DMS53 treated with DMSO at 0.1 percent for 48 hours (cell line): ENCODE results near the gene CDH20.

Experiments used
- DNase-seq: peaks from one replicate; lab custom pipeline; 2025; ENCODE audit not compliant: unreplicated experiment; lab: John Stamatoyannopoulos, UW

The CDH20 gene

GRCh38 chr18:61572084-61572655 lies 238.9 kb downstream of the CDH20 start:
- no peak for DNase-seq

GRCh38 chr18:61572871-61573270 lies 239.6 kb downstream of the CDH20 start:
- DNase-seq = no peak

DNA sequence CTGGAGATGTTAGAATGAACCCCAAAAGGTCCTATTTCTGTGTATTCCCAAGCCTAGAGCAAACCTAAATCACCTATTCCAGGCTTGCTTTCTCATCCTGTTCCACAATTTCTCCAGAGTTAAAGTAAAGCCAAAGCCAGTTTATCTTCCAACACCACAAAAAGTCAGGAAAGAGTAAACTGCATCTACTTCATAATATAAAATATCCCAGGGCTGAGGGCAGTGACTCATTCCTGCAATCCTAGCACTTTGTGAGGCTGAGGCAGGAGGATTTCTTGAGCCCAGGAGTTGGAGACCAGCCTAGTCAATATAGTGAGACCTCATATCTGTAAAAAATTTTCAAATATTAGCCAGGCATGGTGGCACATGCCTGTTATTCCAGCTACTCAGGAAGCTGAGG lies 241.4 kb downstream of the CDH20 start:
- DNase-seq = no peak

- DNase-seq = no peak
These were observed 242.2 kb downstream of the CDH20 start for GRCh38 chr18:61575419-61575818.

DNA sequence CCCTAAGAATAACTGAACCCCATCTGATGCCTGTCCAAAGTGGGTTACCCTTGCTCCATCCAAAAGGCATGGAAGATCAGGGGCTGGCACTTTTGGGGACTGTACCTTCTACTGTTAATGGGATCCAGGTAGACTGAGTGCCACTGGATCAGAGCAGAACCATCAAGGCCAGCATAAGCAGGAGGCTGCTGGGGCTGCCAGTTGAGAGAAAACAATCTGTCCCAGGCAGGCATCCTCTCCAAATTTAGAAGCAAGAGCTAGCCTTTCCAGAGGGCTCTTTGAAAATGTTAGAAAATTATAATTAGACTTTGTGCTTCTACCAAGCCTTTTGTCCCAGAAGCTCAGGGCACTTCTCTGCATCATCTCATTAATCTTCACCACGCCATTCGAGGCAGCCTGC lies 245.6 kb downstream of the CDH20 start:
- DNase-seq = no peak

DNA sequence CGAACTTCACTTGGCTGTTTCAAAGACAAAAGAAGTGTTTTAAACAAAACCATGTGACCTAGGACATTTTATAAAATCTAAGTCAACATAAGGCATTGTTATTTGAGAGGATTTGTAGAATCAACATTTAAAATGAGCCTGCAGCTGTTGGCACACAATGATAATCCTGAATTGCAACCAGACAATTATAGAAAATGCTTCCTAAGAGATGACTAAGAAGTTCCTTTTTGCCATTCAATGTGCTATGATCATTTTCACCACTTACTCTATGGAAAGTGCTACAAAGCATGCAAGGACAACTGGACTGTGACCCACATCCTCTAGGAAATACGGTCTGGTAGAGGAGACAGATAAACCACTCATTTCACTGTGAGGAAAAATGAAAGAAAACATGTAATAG lies 246.4 kb downstream of the CDH20 start:
- DNase-seq = peak; percentile 31

DNA sequence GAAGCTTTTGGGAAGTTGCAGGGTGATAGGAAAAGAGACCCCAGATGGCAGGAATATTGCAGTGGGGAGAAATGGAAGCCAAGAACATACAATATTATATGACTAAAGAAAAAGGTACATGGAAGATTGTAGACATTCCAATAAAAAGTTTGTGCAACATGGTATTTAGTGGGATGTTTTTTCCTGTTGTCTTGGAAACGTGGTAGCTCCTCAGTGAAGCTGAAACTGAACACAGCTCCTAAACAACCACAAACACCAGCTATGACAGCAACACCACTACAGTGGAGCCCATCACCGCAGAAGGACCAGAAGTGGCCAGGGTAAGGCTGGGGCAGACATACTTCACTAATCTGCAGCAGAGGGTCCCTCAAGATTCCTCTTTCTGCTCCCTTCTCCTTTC lies 246.8 kb downstream of the CDH20 start:
- no peak for DNase-seq

DNA sequence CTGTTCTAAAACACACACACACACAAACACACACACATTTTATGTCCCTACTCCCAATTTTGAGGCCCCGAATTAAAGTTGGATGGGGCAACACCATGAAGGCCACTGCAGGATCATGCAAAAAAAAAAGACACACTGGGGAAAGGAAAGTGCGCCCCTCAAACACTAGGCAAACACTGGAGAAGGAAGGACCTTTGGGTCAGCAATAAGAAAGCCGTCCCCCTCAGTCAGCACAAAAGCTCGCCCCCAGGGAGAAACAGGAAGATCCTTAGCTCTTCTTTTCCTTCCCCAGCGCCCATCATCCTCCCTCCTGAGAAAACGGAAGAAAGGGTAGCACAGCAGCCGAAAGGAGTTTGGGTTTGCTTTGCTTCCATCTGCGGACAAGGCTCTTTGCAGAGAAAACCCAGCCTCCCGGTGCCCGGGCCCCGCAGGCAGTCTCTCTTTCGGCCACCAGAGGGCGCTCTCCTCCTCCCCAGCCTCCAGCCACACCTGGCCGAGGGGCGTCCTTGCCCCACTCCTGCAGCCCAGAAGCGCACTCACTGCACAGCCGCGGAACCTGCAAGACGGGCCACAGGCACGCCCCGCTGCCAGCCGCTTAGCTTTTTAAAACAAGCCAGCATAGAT lies 248.5 kb downstream of the CDH20 start:
- DNase-seq = peak; percentile 79

DNA sequence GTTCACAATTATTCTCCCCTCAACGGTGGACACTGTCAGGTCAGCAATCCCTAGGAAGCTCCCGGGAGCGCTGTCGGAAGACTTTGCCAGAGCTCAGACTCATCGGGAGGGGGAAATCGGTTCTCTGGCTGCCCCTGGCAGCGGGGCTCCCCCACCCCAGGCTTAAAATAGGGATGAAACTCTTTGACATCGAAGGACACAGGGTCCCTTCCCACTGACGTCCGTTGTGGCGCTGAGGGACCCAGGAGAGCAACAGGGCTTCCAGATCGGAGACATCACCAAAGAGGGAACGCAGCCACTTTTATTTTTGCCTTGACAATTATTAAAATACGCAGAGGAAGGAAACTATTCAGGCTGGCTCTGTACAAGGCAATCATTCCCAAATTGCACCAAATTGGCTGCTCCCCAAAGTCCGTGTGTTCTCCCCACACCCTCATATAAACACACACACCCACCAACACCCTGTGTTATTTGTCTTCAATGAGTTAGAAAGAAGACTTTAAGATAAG lies 249.0 kb downstream of the CDH20 start:
- no peak for DNase-seq

GRCh38 chr18:61583548-61583947 lies 250.3 kb downstream of the CDH20 start:
- no peak for DNase-seq

GRCh38 chr18:61587865-61588264 lies 254.6 kb downstream of the CDH20 start:
- no peak for DNase-seq

DNA sequence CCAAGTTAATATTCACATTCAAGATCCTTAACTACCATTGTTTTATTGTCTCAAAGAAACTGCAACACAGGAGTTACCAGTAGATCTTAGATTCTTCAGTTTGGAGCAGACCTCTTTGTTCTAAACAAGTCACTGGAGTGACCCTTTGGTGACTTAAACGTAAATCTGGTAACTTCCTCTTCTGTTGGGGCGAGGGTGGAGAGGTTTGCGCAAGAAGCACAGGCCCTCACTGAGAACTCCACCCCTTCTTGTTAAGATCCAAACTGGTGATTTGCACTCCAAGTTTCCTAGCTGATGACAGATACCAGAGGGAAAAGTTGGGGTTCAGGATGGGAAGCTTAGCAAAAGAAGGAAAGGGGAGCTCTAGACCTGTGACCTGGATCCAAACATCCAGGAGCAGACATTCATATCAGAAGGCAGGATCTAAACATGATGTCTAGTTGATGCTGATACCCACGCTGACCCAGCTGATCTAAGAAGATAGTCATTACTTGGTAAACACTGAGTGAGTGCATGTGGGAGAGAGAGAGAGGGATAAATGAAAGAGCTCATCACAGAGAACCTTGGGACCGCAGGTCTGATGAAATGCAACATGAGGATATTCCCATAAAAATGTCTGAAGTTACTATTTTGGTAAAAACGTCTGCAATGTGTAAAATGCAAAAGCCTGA lies 256.0 kb downstream of the CDH20 start:
- no peak for DNase-seq

DNA sequence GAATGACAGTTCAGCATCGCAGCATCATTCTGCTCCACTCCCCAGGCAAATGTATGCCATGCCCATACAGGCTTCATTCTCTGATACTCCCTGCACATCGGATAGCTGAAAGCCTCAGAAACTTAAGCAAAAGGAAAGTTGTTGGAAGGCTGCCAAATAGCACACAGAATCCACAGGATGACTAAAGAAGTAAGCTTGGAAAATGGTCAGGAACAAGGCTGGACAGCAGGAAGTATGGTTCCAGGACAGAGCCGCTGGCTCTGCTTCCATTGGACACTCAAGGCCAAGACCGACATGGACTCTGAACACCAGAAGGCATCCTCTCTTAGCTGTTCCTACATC lies 256.5 kb downstream of the CDH20 start:
- no peak for DNase-seq

- DNase-seq = no peak
These were observed 258.0 kb downstream of the CDH20 start for GRCh38 chr18:61591253-61591652.

DNA sequence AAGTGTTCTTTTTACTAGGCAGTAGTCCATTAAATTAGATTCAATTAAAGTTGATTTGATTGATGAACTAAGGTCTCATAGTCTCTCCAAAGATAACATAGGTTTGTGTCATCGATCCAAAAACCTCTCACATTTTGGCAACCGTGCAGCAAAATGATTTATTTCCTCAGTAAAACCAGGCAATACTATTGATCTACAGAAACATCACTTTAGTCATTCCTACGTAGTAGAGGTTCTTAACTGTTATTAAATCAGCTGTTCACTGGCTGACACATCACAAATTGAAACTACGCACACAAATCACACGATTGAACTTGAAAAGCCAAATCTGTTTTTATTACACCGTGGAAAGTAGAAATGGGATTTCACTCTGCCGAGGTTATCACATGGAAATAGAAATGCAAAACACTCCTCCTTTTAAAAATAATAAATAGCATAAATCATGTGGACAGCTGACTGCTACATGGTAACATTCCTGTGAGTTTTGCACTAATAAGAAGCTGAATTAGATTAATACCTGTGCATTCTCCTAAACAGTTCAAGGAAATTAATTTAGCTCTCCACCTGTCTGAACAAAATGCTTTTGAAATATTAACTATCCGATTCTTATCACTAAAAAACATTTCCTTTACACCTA lies 262.5 kb downstream of the CDH20 start:
- no peak for DNase-seq

- no peak for DNase-seq
These were observed 263.1 kb downstream of the CDH20 start for GRCh38 chr18:61596296-61596695.

DNA sequence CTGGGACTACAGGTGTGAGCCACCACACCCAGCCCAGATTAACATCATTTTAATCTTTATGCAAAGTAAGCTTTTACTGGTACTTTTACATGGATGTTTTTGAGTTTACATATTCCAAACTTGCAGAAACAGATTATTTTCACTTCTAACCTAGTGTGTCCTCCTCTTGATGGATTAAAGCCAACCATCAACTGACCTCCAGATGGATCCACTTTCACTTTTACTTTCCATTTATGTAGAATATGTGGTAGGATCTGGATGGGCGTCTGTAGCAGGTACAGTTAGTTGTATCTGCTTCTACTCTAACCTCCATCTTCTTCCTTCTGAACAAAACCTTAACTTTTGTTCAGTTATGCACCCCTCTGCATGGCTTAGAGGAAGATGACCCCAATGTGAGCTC lies 264.1 kb downstream of the CDH20 start:
- DNase-seq = no peak

DNA sequence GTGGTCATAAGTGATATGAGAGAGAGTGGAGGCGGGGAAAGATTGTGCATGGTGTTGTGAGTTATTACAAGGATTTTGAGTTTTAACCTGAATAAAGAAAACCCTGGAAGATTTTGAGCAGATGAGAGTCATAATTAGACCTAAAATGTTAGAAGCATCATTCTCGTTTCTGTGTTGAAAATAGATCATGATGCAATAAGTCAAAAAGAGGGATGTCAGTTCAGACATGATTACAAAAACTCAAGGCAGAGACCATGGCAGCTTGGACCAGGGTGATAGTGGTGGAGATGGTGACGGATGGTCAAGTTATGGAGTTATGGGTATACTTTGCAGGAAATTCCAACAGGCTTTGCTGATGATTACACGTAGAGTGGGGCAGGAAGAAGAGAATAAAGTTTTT lies 267.2 kb downstream of the CDH20 start:
- DNase-seq = no peak

DNA sequence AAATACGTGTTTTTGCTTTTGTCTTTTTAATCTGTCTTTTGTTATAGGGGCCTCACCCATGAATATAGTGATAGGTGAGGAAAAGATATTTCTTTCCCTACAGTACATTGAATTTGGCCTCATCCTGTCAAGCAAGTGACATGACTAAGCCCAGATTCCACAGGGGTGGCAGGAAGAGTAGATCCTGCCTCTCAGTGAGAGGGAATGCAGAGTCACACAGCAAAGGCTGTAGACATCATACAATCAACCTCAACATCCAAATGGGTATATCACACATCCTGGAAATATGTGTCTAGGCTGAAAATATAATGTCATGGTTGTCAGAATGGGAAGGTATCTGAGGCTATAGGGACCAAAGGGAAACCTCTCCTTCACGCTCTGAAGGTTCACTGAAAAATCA lies 269.6 kb downstream of the CDH20 start:
- no peak for DNase-seq
